Embryonic facial prominence (tissue), 1 donor: ENCODE data around the gene IGLL1.
"Not testable (repeated sequence)": the region's sequence is repeated elsewhere in the genome, so short reads cannot be mapped to it uniquely, and the experiment has no call there.

ENCODE experiments used
- DNase-seq: peaks from one replicate; pipeline ENCODE4 v3.0.0-alpha.2; 2016; ENCODE audit errors: extremely low spot score

IGLL1 gene

DNA sequence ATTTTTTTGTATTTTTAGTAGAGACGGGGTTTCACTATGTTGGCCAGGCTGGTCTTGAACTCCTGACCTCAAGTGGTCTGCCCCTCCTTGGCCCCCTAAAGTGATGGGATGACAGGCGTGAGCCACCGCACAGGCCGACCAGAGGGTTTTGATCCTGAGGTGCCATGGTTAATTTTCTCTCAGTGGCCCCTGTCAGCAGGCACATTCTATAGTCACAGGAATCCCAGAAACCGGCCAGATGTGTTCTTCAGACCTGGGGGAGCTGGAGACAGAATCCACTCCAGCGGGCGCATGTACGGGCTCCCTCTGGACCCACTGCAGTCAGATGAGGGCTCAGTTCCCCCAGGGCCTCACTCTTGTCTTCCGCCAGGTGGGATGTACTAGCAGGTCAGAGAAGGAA is 17.0 kb downstream of the IGLL1 start:
- no peak for DNase-seq

DNA sequence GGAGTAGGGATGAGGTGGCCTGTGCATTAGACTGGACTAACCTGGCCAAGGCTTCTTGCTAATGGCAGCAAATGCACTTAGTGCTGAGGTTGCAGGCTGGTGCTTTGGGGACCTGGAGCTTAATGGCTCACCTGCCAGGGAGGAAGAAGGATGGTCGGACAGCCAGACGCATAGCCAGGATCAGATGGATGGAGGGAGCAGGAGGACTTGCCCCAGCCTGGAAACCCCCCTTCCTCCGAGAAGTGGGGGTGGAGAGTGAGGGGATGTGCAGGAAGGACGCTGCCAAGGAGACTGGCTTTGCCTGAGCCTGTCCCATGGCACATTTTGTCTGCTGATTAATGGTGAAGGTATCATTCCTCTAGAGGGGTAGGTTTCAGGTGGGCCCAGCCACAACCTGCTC is 17.9 kb downstream of the IGLL1 start:
- DNase-seq: no peak

DNA sequence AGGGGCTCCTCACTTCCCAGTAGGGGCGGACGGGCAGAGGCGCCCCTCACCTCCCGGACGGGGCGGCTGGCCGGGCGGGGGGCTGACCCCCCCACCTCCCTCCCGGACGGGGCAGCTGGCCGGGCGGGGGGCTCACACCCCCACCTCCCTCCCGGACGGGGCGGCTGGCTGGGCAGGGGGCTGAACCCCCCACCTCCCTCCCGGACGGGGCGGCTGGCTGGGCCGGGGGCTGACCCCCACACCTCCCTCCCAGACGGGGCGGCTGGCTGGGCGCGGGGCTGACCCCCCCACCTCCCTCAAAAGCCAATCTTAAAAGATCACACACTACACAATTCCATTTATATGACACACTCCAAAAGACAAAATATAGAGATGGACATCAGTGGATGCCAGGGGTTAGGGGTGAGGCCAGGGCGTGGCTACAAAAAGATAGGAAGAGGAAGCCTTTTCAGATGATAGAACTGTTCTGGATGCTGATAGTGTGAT is 19.0 kb downstream of the IGLL1 start:
- not testable (repeated sequence) for DNase-seq

DNA sequence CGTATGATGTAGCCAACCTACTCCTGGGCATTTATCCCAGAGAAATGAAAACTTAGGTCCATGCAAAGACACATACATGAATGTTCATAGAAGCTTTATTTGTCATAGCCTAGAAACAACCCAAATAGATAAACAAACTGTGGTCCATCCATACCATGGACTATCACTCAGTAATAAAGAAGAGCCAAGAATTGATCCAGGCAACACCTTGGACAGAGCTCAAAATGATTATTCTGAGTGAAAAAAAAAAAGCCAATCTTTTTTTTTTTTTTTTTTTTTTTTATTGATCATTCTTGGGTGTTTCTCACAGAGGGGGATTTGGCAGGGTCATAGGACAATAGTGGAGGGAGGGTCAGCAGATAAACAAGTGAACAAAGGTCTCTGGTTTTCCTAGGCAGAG is 19.9 kb downstream of the IGLL1 start:
- not testable (repeated sequence) for DNase-seq

DNA sequence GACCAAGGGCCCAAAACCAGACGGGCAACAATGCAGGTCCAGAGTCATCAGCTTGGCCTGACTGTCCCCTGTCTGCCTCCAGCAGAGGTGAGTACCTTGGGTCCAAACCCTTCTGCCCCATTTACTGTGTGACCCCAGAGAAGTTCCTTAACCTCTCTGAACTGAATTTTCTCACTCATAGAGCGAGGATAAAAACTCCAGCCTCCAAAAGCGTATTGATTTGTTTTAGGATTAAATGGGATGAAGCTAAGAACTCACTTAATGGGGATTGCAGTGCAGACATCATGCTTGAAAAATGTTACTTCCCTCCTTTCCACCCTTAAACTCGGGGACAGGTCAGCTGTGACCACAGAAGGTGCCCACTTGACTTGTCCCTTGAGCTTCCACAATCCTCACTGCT is 22.6 kb downstream of the IGLL1 start:
- DNase-seq: no peak

DNA sequence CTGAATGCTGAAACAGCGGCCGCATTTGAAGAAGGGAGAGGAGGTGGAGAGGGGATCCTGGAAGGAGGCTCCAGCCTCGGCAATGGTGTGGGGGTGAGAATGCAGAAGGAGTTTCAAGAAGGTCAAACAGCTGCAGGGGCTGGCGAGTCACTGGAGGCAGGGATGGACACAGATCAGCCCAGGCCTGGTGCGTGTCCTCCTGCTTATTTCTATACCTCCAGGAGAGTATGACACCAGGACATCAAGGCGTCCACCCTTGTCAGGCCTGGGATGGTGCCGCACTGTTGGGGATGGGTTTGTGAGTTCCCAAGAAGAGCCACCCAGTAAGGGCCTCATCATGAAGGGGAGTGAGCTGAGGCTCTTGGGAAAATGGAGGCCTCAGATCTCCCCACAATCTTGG is 23.1 kb downstream of the IGLL1 start:
- DNase-seq: no peak

DNA sequence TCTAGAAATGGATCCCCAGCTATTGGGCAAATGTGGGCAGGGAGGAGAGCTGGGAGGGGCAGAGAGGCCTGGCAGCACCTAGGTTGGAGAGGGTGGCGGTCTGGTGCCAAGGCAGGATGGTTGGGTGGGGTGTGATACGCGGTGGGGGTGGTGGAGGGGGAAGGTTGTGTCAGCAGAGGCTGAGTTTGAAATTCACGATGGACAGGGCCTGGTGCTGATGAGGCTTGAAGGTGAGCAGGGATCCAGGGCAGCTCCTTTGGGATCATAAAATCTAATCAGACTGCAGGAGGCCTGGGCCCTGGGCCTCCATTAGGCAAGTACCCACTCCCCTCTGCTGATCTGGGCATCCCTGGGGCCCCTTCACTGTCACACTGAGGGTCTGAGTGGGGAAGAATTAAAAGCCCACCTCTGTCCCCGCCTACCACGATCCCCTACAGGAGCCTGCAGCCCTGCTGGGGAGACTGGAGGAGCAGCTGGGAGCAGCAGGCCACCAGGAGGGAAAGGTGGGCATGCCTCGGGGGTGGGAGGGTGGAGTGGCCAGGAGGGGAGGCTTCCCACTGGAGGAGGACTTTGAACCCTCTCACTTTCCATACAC is 24.0 kb downstream of the IGLL1 start:
- no peak for DNase-seq

DNA sequence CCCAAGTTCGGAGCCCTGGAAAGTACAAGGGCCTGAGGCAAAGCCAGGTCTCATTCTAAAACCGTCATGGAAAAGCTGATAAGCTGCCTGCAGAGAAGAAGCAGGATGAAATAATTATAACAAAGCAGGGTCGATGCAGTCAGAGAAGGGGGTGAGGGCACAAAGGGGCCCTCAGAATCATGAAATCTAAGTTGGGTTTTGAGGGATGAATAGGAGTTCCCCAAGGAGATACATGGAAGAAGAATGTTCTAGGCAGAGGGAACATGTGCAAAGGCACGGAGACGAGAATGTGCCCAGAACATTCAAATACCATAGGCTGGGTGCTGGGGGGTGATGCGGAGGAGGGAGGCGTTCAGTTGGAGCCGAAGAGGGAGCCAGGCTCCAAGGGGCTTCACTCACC is 25.0 kb downstream of the IGLL1 start:
- no peak for DNase-seq

DNA sequence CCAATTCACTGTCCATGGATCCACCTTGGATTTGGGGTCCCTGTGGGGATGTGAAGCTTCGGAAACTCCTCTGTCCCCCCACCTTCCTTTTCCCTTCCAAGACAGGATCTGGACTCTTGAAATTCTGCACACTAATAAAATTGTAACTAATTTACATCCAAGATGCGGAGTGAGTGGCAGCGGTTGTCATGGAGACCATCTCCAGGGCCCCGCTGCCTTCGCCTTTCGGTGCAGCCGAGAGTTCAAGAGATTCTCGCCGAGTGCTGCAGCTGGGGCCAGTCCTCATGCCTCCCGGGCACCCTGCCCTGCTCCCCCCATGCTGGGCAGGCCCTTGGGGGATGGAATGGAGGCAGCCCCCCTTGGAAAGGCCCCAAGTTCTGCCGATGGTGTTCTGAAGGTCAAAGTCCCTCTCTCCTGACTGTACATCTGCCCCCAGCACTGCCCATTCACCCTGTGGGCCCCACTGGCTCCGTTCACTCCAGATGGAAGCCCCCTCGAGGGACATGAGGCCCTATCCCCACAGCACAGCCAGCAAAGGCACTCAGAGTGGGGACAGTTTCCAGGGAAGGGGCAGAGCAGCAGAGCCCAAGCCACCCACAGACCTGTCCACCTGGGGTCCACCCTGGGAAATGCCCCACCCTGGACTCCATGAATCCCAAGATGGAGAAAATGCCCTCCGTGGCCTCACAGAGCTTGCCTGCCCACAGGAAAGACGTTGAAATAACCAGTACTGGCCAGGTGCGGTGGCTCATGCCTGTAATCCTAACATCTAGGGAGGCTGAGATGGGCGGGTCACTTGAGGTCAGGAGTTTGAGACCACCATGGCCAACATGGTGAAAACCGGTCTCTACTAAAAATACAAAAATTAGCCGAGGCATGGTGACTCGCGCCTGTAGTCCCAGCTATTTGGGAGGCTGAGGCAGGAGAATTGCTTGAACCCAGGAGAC is 25.9 kb downstream of the IGLL1 start:
- DNase-seq: no peak

DNA sequence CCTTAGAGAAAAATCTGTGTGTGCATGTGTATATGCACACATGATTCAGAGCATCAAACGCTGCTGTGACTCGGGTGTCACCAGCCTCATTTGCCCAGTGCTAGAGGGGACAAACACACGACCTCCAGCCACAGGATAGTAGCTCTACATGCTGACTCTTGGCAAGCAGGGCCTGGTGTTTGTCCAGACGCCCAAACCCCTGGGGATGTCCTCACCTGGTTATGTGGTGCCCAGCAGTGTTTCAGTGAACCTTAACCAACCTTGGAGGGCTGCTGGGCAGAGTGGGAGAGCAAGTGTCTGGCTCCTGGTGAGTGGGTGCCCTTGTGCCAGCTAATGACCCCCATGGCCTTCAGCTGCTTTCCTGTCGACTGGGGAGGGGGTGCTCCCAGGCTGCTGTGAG is 26.7 kb downstream of the IGLL1 start:
- no peak for DNase-seq

DNA sequence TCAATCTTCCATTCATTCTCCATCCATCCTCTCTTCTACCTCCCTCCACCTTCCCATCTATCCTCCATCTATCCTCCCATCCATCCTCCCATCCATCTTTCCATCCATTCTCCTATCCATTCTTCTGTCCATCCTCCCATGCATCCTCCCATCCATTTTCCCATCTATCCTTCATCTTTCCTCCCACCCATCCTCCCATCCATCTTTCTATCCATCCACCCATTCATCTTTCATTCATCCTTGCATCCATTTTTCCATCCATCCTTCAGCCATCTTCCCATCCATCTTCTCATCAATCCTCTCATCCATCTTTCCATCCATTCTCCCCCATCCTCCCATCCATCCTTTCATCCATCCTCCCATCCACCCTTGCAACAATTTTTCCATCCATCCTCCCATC is 27.5 kb downstream of the IGLL1 start:
- no peak for DNase-seq

DNA sequence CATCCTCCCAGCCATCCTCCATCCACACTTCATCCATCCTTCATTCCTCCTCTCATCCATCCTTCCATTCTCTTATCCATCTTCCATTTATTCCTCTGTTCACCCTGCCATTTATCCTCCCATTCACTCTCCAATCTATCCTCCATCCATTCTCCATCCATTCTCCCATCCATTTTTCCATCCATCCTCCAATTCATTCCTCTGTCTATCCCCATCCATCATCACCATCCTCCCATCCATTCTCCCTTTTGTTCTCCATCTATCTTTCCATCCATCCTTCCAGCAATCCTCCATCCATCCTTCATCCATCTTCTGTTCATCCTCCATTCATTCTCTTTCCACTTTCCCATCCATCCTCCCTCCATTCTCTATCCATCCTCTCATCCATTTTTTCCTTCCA is 28.7 kb downstream of the IGLL1 start:
- no peak for DNase-seq

DNA sequence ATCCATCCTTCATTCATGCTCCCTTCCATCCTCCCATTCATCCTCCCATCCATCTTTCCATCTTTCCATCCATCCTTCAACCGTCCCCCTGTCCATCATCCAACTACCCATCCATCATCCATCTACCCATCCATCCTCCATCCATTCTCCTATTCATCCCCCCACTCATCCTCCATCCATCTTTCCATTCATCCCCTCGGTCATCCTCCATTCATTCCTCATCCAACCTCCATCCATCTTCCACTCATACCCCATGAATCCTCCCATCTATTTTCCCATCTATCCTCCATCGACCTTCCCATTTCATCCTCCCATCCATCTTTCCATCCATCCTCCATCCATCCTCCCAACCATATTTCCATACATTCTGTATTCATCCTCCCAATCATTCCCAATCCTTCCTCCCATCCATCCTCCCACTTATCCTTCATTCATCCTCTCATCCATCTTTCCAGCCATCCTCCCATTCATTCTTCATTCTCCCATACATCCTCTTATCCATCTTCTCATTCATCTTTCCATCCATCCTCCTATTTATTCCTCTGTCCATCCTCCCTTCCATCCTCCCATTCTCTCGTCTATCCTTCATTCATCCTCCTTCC is 29.9 kb downstream of the IGLL1 start:
- DNase-seq: no peak

DNA sequence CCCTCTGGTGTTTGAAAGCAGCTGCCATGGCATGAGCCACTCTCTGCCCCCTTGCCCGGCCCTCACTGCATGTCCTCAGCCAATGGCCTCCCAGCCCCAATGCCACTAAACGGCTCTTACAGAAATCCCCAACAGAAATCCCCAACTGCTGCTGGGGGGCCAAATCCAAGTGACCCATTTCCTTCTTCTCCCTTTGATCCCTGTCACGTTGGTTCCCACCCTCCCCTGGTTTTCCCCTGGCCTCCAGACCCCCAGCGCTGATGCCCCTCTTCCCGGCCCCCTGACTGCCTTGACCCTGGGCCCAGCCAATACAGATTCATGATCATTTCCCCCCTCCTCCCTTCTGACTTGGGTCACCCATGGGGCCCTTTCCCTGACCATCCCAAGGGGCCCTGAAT is 30.9 kb downstream of the IGLL1 start:
- no peak for DNase-seq

DNA sequence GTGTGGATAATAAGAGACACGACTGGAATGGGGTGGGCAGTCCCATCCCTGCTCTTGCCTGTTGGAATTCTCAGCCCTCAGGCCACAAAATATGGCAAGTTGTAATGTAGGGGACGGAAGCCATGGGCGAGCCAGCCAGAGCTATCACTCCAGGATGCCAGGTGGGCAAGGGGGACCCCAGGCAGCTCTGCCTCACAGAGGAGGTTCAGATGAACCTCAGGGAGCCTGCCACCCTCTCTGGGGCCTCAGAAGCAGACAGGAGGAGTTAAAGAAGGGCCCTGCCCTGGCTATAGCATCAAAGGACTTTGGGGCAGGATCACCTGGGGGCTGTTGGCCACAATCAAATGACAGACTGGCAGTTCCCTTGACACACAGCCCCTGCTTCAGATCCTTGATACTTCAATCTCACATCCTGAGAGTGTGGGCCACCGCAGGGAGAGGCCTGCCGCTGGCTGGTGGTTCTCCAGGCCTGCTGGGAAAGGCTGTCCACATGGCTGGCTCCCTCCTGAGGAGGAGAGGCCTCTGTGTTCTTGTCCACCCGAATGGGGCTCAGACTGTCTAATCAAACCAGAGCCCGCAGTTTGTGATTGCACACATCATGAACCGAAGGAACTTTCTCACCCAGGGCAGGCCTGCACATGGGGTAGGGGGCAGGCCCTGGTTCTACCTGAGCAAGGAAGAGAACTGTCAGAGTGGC is 31.4 kb downstream of the IGLL1 start:
- no peak for DNase-seq

DNA sequence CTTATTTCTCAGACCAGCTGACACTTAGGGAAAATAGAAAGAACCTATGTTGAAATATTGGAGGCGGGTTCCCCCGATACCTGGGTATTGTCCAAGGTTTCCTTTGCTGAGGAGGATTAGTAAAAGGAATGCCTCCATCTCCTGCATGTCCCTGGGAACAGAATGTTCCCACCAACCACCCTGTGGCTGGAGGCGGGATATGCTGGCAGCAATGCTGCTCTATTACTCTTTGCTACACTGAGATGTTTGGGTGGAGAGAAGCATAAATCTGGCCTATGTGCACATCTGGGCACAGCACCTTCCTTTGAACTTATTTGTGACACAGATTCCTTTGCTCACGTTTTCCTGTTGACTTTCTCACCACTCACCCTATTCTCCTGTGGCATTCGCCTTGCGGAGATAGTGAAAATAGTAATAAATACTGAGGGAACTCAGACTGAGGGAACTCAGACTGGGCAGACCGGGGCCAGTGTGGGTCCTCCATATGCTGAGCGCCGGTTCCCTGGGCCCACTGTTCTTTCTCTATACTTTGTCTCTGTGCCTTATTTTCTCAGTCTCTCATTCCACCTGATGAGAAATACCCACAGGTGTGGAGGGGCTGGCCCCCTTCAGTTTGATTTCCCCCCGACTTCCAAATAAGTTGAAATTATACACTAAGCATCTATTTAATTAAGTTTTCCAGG is 32.1 kb downstream of the IGLL1 start:
- DNase-seq: no peak

DNA sequence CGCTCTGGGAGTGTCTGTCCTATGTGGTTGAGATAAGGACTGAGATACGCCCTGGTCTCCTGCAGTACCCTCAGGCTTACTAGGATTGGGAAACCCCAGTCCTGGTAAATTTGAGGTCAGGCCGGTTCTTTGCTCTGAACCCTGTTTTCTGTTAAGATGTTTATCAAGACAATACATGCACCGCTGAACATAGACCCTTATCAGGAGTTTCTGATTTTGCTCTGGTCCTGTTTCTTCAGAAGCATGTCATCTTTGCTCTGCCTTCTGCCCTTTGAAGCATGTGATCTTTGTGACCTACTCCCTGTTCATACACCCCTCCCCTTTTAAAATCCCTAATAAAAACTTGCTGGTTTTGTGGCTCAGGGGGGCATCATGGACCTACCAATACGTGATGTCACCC is 32.7 kb downstream of the IGLL1 start:
- DNase-seq: not testable (repeated sequence)

DNA sequence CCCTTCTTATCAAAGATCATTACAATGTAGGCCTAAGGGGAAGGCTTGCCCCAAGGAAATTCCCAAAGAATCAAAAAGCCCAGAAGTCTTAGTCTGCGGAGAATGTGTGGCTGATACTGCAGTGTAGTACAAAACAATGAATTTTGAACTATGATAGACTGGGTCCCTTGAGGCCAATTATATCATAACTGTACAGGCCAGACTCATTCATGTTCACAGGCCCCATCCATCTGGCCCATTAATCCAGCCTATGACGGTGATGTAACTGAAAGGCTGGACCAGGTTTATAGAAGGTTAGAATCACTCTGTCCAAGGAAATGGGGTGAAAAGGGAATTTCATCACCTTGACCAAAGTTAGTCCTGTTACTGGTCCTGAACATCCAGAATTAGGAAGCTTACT is 35.2 kb downstream of the IGLL1 start:
- DNase-seq: no peak

DNA sequence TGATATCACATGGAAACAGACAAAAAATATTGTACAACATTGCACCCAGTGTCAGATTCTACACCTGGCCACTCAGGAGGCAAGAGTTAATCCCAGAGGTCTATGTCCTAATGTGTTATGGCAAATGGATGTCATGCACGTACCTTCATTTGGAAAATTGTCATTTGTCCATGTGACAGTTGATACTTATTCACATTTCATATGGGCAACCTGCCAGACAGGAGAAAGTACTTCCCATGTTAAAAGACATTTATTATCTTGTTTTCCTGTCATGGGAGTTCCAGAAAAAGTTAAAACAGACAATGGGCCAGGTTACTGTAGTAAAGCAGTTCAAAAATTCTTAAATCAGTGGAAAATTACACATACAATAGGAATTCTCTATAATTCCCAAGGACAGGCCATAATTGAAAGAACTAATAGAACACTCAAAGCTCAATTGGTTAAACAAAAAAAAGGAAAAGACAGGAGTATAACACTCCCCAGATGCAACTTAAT is 36.5 kb downstream of the IGLL1 start:
- not testable (repeated sequence) for DNase-seq

DNA sequence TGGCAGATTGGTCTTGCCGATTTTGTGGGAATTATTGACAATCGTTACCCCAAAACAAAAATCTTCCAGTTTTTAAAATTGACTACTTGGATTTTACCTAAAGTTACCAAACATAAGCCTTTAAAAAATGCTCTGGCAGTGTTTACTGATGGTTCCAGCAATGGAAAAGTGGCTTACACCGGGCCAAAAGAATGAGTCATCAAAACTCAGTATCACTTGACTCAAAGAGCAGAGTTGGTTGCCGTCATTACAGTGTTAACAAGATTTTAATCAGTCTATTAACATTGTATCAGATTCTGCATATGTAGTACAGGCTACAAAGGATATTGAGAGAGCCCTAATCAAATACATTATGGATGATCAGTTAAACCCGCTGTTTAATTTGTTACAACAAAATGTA is 37.2 kb downstream of the IGLL1 start:
- no peak for DNase-seq

DNA sequence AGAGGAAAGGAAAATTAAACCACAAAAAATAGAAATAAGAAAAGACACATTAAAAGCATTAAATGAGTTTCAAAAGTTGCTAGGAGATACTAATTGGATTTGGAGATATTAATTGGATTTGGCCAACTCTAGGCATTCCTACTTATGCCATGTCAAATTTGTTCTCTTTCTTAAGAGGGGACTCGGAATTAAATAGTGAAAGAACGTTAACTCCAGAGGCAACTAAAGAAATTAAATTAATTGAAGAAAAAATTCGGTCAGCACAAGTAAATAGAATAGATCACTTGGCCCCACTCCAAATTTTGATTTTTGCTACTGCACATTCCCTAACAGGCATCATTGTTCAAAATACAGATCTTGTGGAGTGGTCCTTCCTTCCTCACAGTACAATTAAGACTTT is 37.7 kb downstream of the IGLL1 start:
- not testable (repeated sequence) for DNase-seq
